HepG2 (cell line): ENCODE results near the gene MTHFSD. TPM values are rescaled to one million over a fixed set of nuclear protein-coding genes. Genes with fewer than 3 reads are reported as not detected.

Experiments
- FOXJ3 ChIP-seq: sonication (generic); formaldehyde crosslinking; IDR thresholded peaks from 2 replicates; pipeline ENCODE4 v1.4.0; 2020; ENCODE audit warnings: missing genetic modification reagents, mild to moderate bottlenecking, borderline replicate concordance
- HMGA1 ChIP-seq: sonication (generic); formaldehyde crosslinking; conservative IDR thresholded peaks from 2 replicates; pipeline ENCODE4 v1.4.0; 2020; ENCODE audit warnings: missing genetic modification reagents
- KDM2A ChIP-seq: sonication (generic); formaldehyde crosslinking; IDR thresholded peaks from 2 replicates; pipeline ENCODE4 v1.4.0; 2020; ENCODE audit warnings: low read depth, missing genetic modification reagents, borderline replicate concordance
- NBN ChIP-seq: fragments of 450-650 bp; conservative IDR thresholded peaks from 2 replicates; pipeline ENCODE4 v1.6.1; 2017
- NFE2L1 ChIP-seq: sonication (generic); formaldehyde crosslinking; IDR thresholded peaks from 2 replicates; pipeline ENCODE4 v1.4.0; 2020; ENCODE audit warnings: missing genetic modification reagents, mild to moderate bottlenecking, borderline replicate concordance
- PRDM15 ChIP-seq: sonication (generic); formaldehyde crosslinking; IDR thresholded peaks from 2 replicates; pipeline ENCODE4 v1.4.0; 2020; ENCODE audit warnings: missing genetic modification reagents
- RARG ChIP-seq: sonication (generic); formaldehyde crosslinking; IDR thresholded peaks from 2 replicates; pipeline ENCODE4 v1.4.0; 2020; ENCODE audit warnings: low read depth, mild to moderate bottlenecking, missing genetic modification reagents
- SNAI1 ChIP-seq: sonication (generic); formaldehyde crosslinking; IDR thresholded peaks from 2 replicates; pipeline ENCODE4 v1.5.0; 2020; ENCODE audit warnings: mild to moderate bottlenecking, missing genetic modification reagents, borderline replicate concordance
- TARDBP ChIP-seq: sonication (generic); formaldehyde crosslinking; IDR thresholded peaks from 2 replicates; pipeline ENCODE4 v1.8.0; 2022; ENCODE audit warnings: mild to moderate bottlenecking, missing genetic modification reagents
- TEAD3 ChIP-seq: optimal IDR thresholded peaks from 2 replicates; pipeline ENCODE3; 2016; ENCODE audit warnings: borderline replicate concordance
- THAP9 ChIP-seq: sonication (generic); formaldehyde crosslinking; IDR thresholded peaks from 2 replicates; pipeline ENCODE4; 2020; ENCODE audit warnings: missing genetic modification reagents, mild to moderate bottlenecking, borderline replicate concordance
- ZFYVE20 ChIP-seq: sonication (generic); formaldehyde crosslinking; IDR thresholded peaks from 2 replicates; pipeline ENCODE4 v1.8.0; 2023; ENCODE audit warnings: low read depth, mild to moderate bottlenecking, moderate library complexity, missing genetic modification reagents, borderline replicate concordance
- ZNF124 ChIP-seq: sonication (generic); formaldehyde crosslinking; IDR thresholded peaks from 2 replicates; pipeline ENCODE4 v1.4.0; 2020; ENCODE audit warnings: missing genetic modification reagents
- polyA plus RNA-seq, 8 experiments: library from polyadenylated mRNA; depleted of rRNA in 3 of 8; stranded (reverse) in 7 of 8; unstranded in 1 of 8; fragments of >200 nt; fragmentation: Illumina TruSeq in 4 of 8; extraction: Trizol in 4 of 8; gene quantifications; 2 replicates each; pipeline versions ENCODE4 v1.2.1 to v1.2.3, GENCODE V29; 2011 to 2016; ENCODE audit warnings: low read depth in 4 of 8, missing spikeins in 1 of 8, mixed read lengths in 1 of 8; ENCODE audit not compliant: insufficient read depth in 1 of 8
- total RNA-seq, 5 experiments: library from RNA; depleted of rRNA; stranded (reverse); fragments of >200 nt; fragmentation: Illumina TruSeq; extraction: Trizol; gene quantifications; 2 replicates each; pipeline ENCODE4 v1.2.3, GENCODE V29; 2016; ENCODE audit warnings: low read depth in 1 of 5
- TF ChIP-seq, protein P1 (sequence below): sonication (generic); formaldehyde crosslinking; IDR thresholded peaks from 2 replicates; pipeline ENCODE4 v1.9.0; 2021; ENCODE audit warnings: missing genetic modification reagents, borderline replicate concordance
- TF ChIP-seq, protein P2 (sequence below): sonication (generic); formaldehyde crosslinking; IDR thresholded peaks from 2 replicates; pipeline ENCODE4 v1.8.0; 2022; ENCODE audit warnings: low read depth, missing genetic modification reagents
- TF ChIP-seq, protein P3 (sequence below): sonication (generic); formaldehyde crosslinking; IDR thresholded peaks from 2 replicates; pipeline ENCODE4 v1.4.0; 2020; ENCODE audit warnings: missing genetic modification reagents, mild to moderate bottlenecking, borderline replicate concordance

MTHFSD gene
- total and polyA plus RNA-seq, 2 of the 13 experiments (the other 11 are each of a cell fraction or from before 2014, with no cell fraction given) = 14.2 to 16.3 TPM

DNA sequence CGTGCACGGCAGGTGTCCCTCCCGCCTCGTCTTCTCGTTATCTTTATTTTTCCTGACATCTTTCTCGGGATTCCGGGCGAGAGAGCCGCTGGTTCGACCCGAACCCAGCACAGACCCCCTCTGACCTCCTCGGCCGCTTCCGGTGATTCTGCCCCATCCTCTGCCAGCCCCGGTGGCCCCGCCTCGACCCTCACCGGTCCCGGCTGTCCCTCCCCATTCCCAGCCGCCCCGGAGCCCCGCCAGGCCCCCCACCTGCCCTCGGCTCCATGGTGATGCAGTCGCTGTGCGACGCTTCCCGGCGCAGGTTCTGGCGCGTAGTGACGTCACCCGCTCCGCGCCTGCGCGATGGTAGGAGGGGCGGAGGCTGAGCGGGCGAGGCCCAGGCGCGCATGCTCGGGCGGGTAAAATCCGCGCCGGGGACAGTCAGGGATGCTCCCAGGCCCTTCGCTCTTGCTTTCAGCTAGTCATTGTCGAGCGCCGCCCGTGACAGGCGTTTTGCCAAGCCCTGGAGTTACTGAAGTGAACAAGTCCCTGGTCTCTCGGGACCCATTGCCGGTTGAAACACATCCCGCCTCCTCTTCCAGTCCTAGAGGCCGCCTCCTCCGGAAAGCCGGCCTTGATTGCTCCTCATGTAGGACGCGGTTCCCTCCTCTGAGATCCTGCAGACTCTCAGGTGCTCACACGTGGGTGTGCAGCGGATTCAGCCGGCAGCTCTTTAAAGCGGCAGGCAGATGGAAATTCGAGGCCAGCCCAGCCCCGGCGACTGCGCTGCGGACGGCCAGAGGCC is at the start of gene MTHFSD (continued):
- no peak; the same call in 1 of the 2 replicates for TF ChIP-seq PRDM15
- 0 out of 2 replicates have a peak, but pooled peaks have one; percentile 21 for TF ChIP-seq NFE2L1 (CRISPR knock-in tag)
- TF ChIP-seq TEAD3 = peak; percentile 33
- 0 out of 2 replicates have a peak, but pooled peaks have one; percentile 27 for TF ChIP-seq RARG
- no peak for TF ChIP-seq NBN
- no peak for TF ChIP-seq HMGA1 (CRISPR knock-in tag)
- no peak for TF ChIP-seq SNAI1 (CRISPR knock-in tag)
- TF ChIP-seq, protein P1, sequence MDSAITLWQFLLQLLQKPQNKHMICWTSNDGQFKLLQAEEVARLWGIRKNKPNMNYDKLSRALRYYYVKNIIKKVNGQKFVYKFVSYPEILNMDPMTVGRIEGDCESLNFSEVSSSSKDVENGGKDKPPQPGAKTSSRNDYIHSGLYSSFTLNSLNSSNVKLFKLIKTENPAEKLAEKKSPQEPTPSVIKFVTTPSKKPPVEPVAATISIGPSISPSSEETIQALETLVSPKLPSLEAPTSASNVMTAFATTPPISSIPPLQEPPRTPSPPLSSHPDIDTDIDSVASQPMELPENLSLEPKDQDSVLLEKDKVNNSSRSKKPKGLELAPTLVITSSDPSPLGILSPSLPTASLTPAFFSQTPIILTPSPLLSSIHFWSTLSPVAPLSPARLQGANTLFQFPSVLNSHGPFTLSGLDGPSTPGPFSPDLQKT = peak; percentile 52; the same call in 1 of the 2 replicates
- TF ChIP-seq FOXJ3 (CRISPR knock-in tag) = no peak
- peak; percentile 34; the same call in 1 of the 2 replicates for TF ChIP-seq ZNF124 (CRISPR knock-in tag)
- no peak for TF ChIP-seq ZFYVE20
- TF ChIP-seq, protein P2, sequence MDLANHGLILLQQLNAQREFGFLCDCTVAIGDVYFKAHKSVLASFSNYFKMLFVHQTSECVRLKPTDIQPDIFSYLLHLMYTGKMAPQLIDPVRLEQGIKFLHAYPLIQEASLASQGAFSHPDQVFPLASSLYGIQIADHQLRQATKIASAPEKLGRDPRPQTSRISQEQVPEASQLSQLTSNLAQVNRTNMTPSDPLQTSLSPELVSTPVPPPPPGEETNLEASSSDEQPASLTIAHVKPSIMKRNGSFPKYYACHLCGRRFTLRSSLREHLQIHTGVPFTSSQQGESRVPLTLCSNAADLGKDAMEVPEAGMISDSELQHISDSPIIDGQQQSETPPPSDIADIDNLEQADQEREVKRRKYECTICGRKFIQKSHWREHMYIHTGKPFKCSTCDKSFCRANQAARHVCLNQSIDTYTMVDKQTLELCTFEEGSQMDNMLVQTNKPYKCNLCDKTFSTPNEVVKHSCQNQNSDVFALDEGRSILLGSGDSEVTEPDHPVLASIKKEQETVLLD (CRISPR knock-in tag) = peak; percentile 91
- TF ChIP-seq, protein P3, sequence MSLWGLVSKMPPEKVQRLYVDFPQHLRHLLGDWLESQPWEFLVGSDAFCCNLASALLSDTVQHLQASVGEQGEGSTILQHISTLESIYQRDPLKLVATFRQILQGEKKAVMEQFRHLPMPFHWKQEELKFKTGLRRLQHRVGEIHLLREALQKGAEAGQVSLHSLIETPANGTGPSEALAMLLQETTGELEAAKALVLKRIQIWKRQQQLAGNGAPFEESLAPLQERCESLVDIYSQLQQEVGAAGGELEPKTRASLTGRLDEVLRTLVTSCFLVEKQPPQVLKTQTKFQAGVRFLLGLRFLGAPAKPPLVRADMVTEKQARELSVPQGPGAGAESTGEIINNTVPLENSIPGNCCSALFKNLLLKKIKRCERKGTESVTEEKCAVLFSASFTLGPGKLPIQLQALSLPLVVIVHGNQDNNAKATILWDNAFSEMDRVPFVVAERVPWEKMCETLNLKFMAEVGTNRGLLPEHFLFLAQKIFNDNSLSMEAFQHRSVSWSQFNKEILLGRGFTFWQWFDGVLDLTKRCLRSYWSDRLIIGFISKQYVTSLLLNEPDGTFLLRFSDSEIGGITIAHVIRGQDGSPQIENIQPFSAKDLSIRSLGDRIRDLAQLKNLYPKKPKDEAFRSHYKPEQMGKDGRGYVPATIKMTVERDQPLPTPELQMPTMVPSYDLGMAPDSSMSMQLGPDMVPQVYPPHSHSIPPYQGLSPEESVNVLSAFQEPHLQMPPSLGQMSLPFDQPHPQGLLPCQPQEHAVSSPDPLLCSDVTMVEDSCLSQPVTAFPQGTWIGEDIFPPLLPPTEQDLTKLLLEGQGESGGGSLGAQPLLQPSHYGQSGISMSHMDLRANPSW (CRISPR knock-in tag) = no peak
- TF ChIP-seq KDM2A (CRISPR knock-in tag) = peak; percentile 93
- TF ChIP-seq TARDBP (CRISPR knock-in tag) = peak; percentile 65
- TF ChIP-seq THAP9 (CRISPR knock-in tag) = peak; percentile 87; the same call in 1 of the 2 replicates
